H9 (cell line): ENCODE data around the gene UGT3A1. TPM values are rescaled to one million over a fixed set of nuclear protein-coding genes. Genes with fewer than 3 reads are reported as not detected.

Source experiments
- DNase-seq: peaks from one replicate; pipeline ENCODE4 v3.0.0-alpha.2; 2017
- H2AFZ ChIP-seq: one replicate; pipeline ENCODE4 v1.6.1; 2013; ENCODE audit warnings: mild to moderate bottlenecking, low read length, control low read depth, moderate library complexity
- H2AK5ac ChIP-seq: 2 replicates; pipeline ENCODE4 v1.6.1; 2013; ENCODE audit warnings: low read length, control low read depth, mixed read lengths; ENCODE audit not compliant: insufficient read length
- H2BK120ac ChIP-seq: one replicate; pipeline ENCODE4 v1.6.1; 2013; ENCODE audit warnings: low read depth, mild to moderate bottlenecking, low read length, control low read depth, inconsistent platforms; ENCODE audit not compliant: poor library complexity, severe bottlenecking
- H2BK12ac ChIP-seq: 2 replicates; pipeline ENCODE4 v1.6.1; 2013; ENCODE audit warnings: low read length, control low read depth, mixed read lengths, low read depth; ENCODE audit not compliant: insufficient read length
- H2BK15ac ChIP-seq: 2 replicates; pipeline ENCODE4 v1.6.1; 2013; ENCODE audit warnings: low read depth, low read length, control low read depth
- H2BK20ac ChIP-seq: one replicate; pipeline ENCODE4 v1.6.1; 2013; ENCODE audit warnings: low read depth, mild to moderate bottlenecking, low read length, control low read depth, inconsistent platforms; ENCODE audit not compliant: poor library complexity, severe bottlenecking
- H2BK5ac ChIP-seq: 2 replicates; pipeline ENCODE4 v1.6.1; 2013; ENCODE audit warnings: low read length, control low read depth, mixed read lengths; ENCODE audit not compliant: insufficient read length
- H3K14ac ChIP-seq: 2 replicates; pipeline ENCODE4 v1.6.1; 2013; ENCODE audit warnings: low read length, control low read depth; ENCODE audit not compliant: insufficient read depth
- H3K18ac ChIP-seq: 2 replicates; pipeline ENCODE4 v1.6.1; 2013; ENCODE audit warnings: low read depth, mild to moderate bottlenecking, mixed read lengths, low read length, control low read depth; ENCODE audit not compliant: insufficient read length
- H3K23ac ChIP-seq: 2 replicates; pipeline ENCODE4 v1.6.1; 2013; ENCODE audit warnings: low read length, control low read depth, mixed read lengths, low read depth; ENCODE audit not compliant: insufficient read length
- H3K23me2 ChIP-seq: 2 replicates; pipeline ENCODE4 v1.6.1; 2013; ENCODE audit warnings: low read depth, mild to moderate bottlenecking, mixed read lengths, low read length, control low read depth; ENCODE audit not compliant: insufficient read length, poor library complexity, severe bottlenecking
- H3K27ac ChIP-seq: 2 replicates; pipeline ENCODE4 v1.5.1; 2013; ENCODE audit warnings: low read length, control low read depth, mixed read lengths, low read depth; ENCODE audit not compliant: insufficient read length
- H3K27me3 ChIP-seq: 2 replicates; pipeline ENCODE4 v1.6.1; 2013; ENCODE audit warnings: low read length, control low read depth, inconsistent platforms; ENCODE audit not compliant: insufficient read depth
- H3K4ac ChIP-seq: 2 replicates; pipeline ENCODE4 v1.6.1; 2013; ENCODE audit warnings: low read depth, mild to moderate bottlenecking, control low read depth, inconsistent platforms, low read length, moderate library complexity
- H3K4me1 ChIP-seq: 2 replicates; pipeline ENCODE4 v1.6.1; 2013; ENCODE audit warnings: low read length, control low read depth, inconsistent platforms; ENCODE audit not compliant: insufficient read depth
- H3K4me2 ChIP-seq: 2 replicates; pipeline ENCODE4 v1.6.1; 2013; ENCODE audit warnings: low read length, control low read depth, mixed read lengths; ENCODE audit not compliant: insufficient read length, insufficient read depth
- H3K56ac ChIP-seq: 2 replicates; pipeline ENCODE4 v1.6.1; 2013; ENCODE audit warnings: low read depth, mild to moderate bottlenecking, mixed read lengths, low read length, control low read depth; ENCODE audit not compliant: insufficient read length
- H3K79me1 ChIP-seq: 2 replicates; pipeline ENCODE4 v1.6.1; 2013; ENCODE audit warnings: low read depth, mild to moderate bottlenecking, moderate library complexity, low read length, control low read depth, inconsistent platforms; ENCODE audit not compliant: insufficient read depth, poor library complexity, severe bottlenecking
- H3K79me2 ChIP-seq: 2 replicates; pipeline ENCODE4 v1.6.1; 2013; ENCODE audit warnings: low read length, control low read depth, inconsistent platforms; ENCODE audit not compliant: insufficient read depth
- H3K9ac ChIP-seq: 2 replicates; pipeline ENCODE4 v1.6.1; 2013; ENCODE audit warnings: low read length, control low read depth, mixed read lengths; ENCODE audit not compliant: insufficient read length; ENCODE audit errors: extremely low read depth
- H3K9me3 ChIP-seq: one replicate; pipeline ENCODE4 v1.6.1; 2013; ENCODE audit warnings: low read depth, low read length, inconsistent platforms; ENCODE audit not compliant: control insufficient read depth
- H3T11ph ChIP-seq: one replicate; pipeline ENCODE4 v1.6.1; 2013; ENCODE audit warnings: mild to moderate bottlenecking, low read length, control low read depth, inconsistent platforms
- H4K20me1 ChIP-seq: one replicate; pipeline ENCODE4 v1.6.1; 2013; ENCODE audit not compliant: control insufficient read depth, insufficient read length, insufficient read depth
- H4K5ac ChIP-seq: 2 replicates; pipeline ENCODE4 v1.6.1; 2013; ENCODE audit warnings: low read depth, mild to moderate bottlenecking, mixed read lengths, low read length, control low read depth; ENCODE audit not compliant: insufficient read length
- H4K8ac ChIP-seq: replicated peaks from 2 replicates; pipeline ENCODE4 v1.6.1; 2013; ENCODE audit warnings: low read length, control low read depth, mixed read lengths, low read depth; ENCODE audit not compliant: insufficient read length
- H4K91ac ChIP-seq: 2 replicates; pipeline ENCODE4 v1.6.1; 2013; ENCODE audit warnings: low read depth, mild to moderate bottlenecking, moderate library complexity, mixed read lengths, low read length, control low read depth; ENCODE audit not compliant: insufficient read length
- H3K27ac Mint-ChIP-seq, 3 experiments: 2 replicates in 2 of 3; 3 replicates in 1 of 3; pipeline ENCODE4 v1.8.0; 2020 to 2021; ENCODE audit warnings: mixed read lengths in 3 of 3, mild to moderate bottlenecking in 1 of 3, moderate library complexity in 1 of 3
- H3K27me3 Mint-ChIP-seq: 2 replicates; pipeline ENCODE4 v1.8.0; 2021; ENCODE audit warnings: low read depth, mild to moderate bottlenecking, moderate library complexity, mixed read lengths
- H3K36me3 Mint-ChIP-seq, 3 experiments: 2 replicates in 2 of 3; 3 replicates in 1 of 3; pipeline ENCODE4 v1.8.0; 2020 to 2021; ENCODE audit warnings: low read depth in 3 of 3, mixed read lengths in 3 of 3; ENCODE audit not compliant: insufficient read depth in 1 of 3
- H3K4me1 Mint-ChIP-seq, 2 experiments: 2 replicates each; pipeline ENCODE4 v1.8.0; 2020; ENCODE audit warnings: mixed read lengths in 2 of 2
- H3K4me3 Mint-ChIP-seq, 2 experiments: 2 replicates in 1 of 2; 3 replicates in 1 of 2; pipeline ENCODE4 v1.8.0; 2020 to 2021; ENCODE audit warnings: mild to moderate bottlenecking in 2 of 2, mixed read lengths in 2 of 2, moderate library complexity in 1 of 2
- H3K9me3 Mint-ChIP-seq, 2 experiments: 2 replicates in 1 of 2; 3 replicates in 1 of 2; pipeline ENCODE4 v1.8.0; 2020; ENCODE audit warnings: mild to moderate bottlenecking in 2 of 2, mixed read lengths in 2 of 2, moderate library complexity in 1 of 2
- CTCF ChIP-seq: fragments of 200-600 bp; sonication (generic); conservative IDR thresholded peaks from 3 replicates; pipeline ENCODE4 v1.8.0; 2021; ENCODE audit warnings: antibody characterized with exemption, mild to moderate bottlenecking
- total RNA-seq: library from RNA; stranded (reverse); gene quantifications from 2 replicates; pipeline ENCODE4 v1.2.1, GENCODE V29; 2021

The UGT3A1 gene
- total RNA-seq, 1 experiment from 2014 or later, result 1.8 TPM

DNA sequence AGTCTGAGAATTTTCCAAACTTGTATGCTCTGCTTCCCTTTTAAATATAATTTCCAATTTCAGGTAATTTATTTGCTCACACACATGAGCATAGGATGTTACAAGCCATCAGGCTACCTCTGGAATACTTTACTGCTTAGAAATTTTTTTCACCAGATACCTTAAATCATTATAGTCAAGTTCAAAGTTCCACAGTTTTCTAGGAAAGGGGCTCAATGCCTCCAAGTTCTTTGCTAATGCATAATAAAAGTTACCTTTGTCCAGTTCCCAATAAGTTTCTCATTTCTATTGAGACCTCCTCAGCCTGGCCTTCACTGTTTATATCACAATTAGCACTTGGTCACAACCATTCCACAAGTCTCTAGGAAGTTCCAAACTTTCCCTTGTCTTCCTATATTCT, 16.2 kb upstream of the UGT3A1 start:
- no peak overlapping the region for H3K4ac ChIP-seq
- no peak overlapping the region for H3K14ac ChIP-seq
- no peaks in the 10 kb centered on the region for H3K79me2 ChIP-seq
- TF ChIP-seq CTCF, result no peak
- no peak overlapping the region for H3K27ac ChIP-seq
- H2BK20ac ChIP-seq, result no peak overlapping the region
- H4K91ac ChIP-seq, result no peak overlapping the region
- Mint-ChIP-seq H3K36me3 (peaks cover 6 to 9% (median 8%) of the 10 kb centered on the region in 3 experiments; a peak in 5 of 7 replicates), H3K27me3 (peaks cover 3% of the 10 kb centered on the region), H3K4me1 (no peaks in the 10 kb centered on the region), H3K27ac (no peak overlapping the region), H3K9me3 (peaks cover 39 to 46% of the 10 kb centered on the region in 2 experiments), H3K4me3 (no peak overlapping the region)
- H3K18ac ChIP-seq, result no peak overlapping the region
- H3K4me1 ChIP-seq, result no peaks in the 10 kb centered on the region
- H2BK120ac ChIP-seq, result no peak overlapping the region
- no peak overlapping the region for H2BK5ac ChIP-seq
- H3K79me1 ChIP-seq, result no peaks in the 10 kb centered on the region
- H3K23ac ChIP-seq, result no peak overlapping the region
- no peak overlapping the region for H4K5ac ChIP-seq
- H2BK12ac ChIP-seq, result no peak overlapping the region
- no peak overlapping the region for H2AK5ac ChIP-seq
- DNase-seq, result no peak
- no peak overlapping the region for H3K4me2 ChIP-seq
- H2AFZ ChIP-seq, result no peak overlapping the region
- H3K9ac ChIP-seq, result no peak overlapping the region
- no peak overlapping the region for H4K8ac ChIP-seq
- H4K20me1 ChIP-seq, result no peaks in the 10 kb centered on the region
- no peak overlapping the region for H2BK15ac ChIP-seq
- no peaks in the 10 kb centered on the region for H3K27me3 ChIP-seq
- no peak overlapping the region for H3K56ac ChIP-seq
- H3K23me2 ChIP-seq, result no peaks in the 10 kb centered on the region
- H3T11ph ChIP-seq, result no peak overlapping the region
- H3K9me3 ChIP-seq, result peaks cover 27% of the 10 kb centered on the region
